ENCODE results near the gene RYR3. TPM values are rescaled to one million over a fixed set of nuclear protein-coding genes. Genes with fewer than 3 reads are reported as not detected.

RYR3 gene
- total and polyA plus RNA-seq, 2 of the 13 experiments (the other 11 are each of a cell fraction or from before 2014, with no cell fraction given): not detected

DNA sequence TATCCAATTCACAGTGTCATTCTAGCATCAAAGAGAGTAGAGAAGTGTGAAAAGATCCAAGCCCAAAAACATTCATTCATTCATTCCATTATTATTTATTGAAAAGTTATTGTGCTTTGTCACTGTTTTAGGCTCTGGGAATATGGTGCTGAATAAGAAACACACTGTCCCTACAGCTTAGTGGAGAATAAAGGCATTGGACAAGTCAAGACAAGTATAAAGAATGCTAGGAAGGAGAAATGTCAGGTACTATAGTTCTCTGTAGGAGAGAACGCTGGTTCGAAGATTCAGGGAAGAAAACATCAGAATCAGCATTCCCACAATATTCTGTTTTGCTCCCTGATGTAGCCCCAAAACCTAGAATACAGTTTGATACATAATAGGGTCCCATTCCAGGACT lies 528.8 kb downstream of the RYR3 start:
- Histone ChIP-seq H3K27ac (ENCODE audit: extremely low read length, insufficient read depth, low read length) (no peak overlapping the region), H3K79me2 (ENCODE audit: insufficient read depth, low read length) (no peaks in the 10 kb centered on the region), H3K27me3 (ENCODE audit: control insufficient read depth in 1 of 2, insufficient read depth in 2 of 2, low read length in 2 of 2) (0 out of 5 replicates have a peak, but pooled peaks cover 0 to 4% of the 10 kb centered on the region in 2 experiments), H3K4me3 (replicated peaks in 1 of 3; ENCODE audit: insufficient read depth in 1 of 3, low read depth in 2 of 3, low read length in 3 of 3) (no peak overlapping the region), H3K4me2 (ENCODE audit: low read depth, low read length) (no peak overlapping the region), H3K9me3 (ENCODE audit: low read length) (no peaks in the 10 kb centered on the region), H3K9ac (ENCODE audit: insufficient read depth, low read depth, low read length) (no peak overlapping the region), H4K20me1 (ENCODE audit: insufficient read depth, low read length) (no peaks in the 10 kb centered on the region), H2AFZ (ENCODE audit: low read length) (no peak overlapping the region), H3K36me3 (replicated peaks in 1 of 2; ENCODE audit: control insufficient read depth in 1 of 2, insufficient read depth in 2 of 2, low read length in 2 of 2) (no peaks in the 10 kb centered on the region), H3K4me1 (ENCODE audit: insufficient read depth, low read length) (no peaks in the 10 kb centered on the region)
- ChIA-PET CTCF (ENCODE audit: low intra/inter-chr PET ratio, low total read pairs) (no interaction called here), POLR2A (no interaction called here)
- in situ Hi-C loops (cut with HindIII; ENCODE audit: extremely low pct_ligation_motif_present, low pct_unique_long_range_greater_than_20kb): no loop called here
- no TSS peak for BruUV-seq (replicated peaks)
- 5% methylated on average over 2 of the region's 2 CpGs for WGBS (ENCODE audit: low lambda C conversion rate)
- ATAC-seq (no peak), FAIRE-seq (no peak), DNase-seq (ENCODE audit: low spot score) (no peak)
- intact Hi-C loops (cut with micrococcal nuclease; ENCODE audit: unreplicated experiment): no loop called here
- TF ChIP-seq, protein P1, sequence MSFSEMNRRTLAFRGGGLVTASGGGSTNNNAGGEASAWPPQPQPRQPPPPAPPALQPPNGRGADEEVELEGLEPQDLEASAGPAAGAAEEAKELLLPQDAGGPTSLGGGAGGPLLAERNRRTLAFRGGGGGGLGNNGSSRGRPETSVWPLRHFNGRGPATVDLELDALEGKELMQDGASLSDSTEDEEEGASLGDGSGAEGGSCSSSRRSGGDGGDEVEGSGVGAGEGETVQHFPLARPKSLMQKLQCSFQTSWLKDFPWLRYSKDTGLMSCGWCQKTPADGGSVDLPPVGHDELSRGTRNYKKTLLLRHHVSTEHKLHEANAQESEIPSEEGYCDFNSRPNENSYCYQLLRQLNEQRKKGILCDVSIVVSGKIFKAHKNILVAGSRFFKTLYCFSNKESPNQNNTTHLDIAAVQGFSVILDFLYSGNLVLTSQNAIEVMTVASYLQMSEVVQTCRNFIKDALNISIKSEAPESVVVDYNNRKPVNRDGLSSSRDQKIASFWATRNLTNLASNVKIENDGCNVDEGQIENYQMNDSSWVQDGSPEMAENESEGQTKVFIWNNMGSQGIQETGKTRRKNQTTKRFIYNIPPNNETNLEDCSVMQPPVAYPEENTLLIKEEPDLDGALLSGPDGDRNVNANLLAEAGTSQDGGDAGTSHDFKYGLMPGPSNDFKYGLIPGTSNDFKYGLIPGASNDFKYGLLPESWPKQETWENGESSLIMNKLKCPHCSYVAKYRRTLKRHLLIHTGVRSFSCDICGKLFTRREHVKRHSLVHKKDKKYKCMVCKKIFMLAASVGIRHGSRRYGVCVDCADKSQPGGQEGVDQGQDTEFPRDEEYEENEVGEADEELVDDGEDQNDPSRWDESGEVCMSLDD (CRISPR knock-in tag; IDR thresholded peaks at IDR 0.05; ENCODE audit: borderline replicate concordance): no peak
- TF ChIP-seq, protein P2, sequence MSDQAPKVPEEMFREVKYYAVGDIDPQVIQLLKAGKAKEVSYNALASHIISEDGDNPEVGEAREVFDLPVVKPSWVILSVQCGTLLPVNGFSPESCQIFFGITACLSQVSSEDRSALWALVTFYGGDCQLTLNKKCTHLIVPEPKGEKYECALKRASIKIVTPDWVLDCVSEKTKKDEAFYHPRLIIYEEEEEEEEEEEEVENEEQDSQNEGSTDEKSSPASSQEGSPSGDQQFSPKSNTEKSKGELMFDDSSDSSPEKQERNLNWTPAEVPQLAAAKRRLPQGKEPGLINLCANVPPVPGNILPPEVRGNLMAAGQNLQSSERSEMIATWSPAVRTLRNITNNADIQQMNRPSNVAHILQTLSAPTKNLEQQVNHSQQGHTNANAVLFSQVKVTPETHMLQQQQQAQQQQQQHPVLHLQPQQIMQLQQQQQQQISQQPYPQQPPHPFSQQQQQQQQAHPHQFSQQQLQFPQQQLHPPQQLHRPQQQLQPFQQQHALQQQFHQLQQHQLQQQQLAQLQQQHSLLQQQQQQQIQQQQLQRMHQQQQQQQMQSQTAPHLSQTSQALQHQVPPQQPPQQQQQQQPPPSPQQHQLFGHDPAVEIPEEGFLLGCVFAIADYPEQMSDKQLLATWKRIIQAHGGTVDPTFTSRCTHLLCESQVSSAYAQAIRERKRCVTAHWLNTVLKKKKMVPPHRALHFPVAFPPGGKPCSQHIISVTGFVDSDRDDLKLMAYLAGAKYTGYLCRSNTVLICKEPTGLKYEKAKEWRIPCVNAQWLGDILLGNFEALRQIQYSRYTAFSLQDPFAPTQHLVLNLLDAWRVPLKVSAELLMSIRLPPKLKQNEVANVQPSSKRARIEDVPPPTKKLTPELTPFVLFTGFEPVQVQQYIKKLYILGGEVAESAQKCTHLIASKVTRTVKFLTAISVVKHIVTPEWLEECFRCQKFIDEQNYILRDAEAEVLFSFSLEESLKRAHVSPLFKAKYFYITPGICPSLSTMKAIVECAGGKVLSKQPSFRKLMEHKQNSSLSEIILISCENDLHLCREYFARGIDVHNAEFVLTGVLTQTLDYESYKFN (CRISPR knock-in tag; conservative IDR thresholded peaks at IDR 0.05): no peak

Data from HepG2 (cell line).